IPS DF 6.9 (cell line): ENCODE measurements around the gene ASIC2.
A peak's percentile ranks its signal among the peaks of the same experiment; 100 is the strongest.

Experiments
- DNase-seq: peaks from one replicate; pipeline ENCODE4 v3.0.0-alpha.2; 2013; ENCODE audit warnings: low read depth, low spot score
- H3K27ac ChIP-seq: one replicate; pipeline ENCODE4 v1.5.1; 2013; ENCODE audit warnings: low read length, control low read depth
- H3K27me3 ChIP-seq: 2 replicates; pipeline ENCODE4 v1.6.1; 2013; ENCODE audit warnings: mild to moderate bottlenecking, low read length; ENCODE audit not compliant: control insufficient read depth, insufficient read depth
- H3K36me3 ChIP-seq: 2 replicates; pipeline ENCODE4 v1.6.1; 2013; ENCODE audit warnings: low read length; ENCODE audit not compliant: control insufficient read depth, insufficient read depth
- H3K4me1 ChIP-seq: 2 replicates; pipeline ENCODE4 v1.6.1; 2013; ENCODE audit warnings: low read length; ENCODE audit not compliant: control insufficient read depth, insufficient read depth
- H3K4me3 ChIP-seq: 2 replicates; pipeline ENCODE4 v1.5.1; 2013; ENCODE audit warnings: mild to moderate bottlenecking, low read length
- H3K9me3 ChIP-seq: 2 replicates; pipeline ENCODE4 v1.6.1; 2013; ENCODE audit warnings: low read length, inconsistent platforms; ENCODE audit not compliant: control insufficient read depth, insufficient read depth
- WGBS: extraction: QIAGEN DNeasy Blood & Tissue Kit; methylation state at CpG from one replicate; pipeline ENCODE4 v1.1.7; 2013; ENCODE audit warnings: mixed read lengths, missing lambda C conversion rate; ENCODE audit not compliant: insufficient read length, insufficient coverage; 5-methylcytosine and 5-hydroxymethylcytosine counted together

ASIC2 gene

GRCh38 chr17:33196883-33197282 lies 96.2 kb downstream of the ASIC2 start:
- no peak for DNase-seq
- Histone ChIP-seq H3K4me3 (no peak overlapping the region), H3K36me3 (no peaks in the 10 kb centered on the region), H3K27ac (no peak overlapping the region), H3K4me1 (peaks cover 5% of the 10 kb centered on the region; the same call in 1 of the 2 replicates), H3K9me3 (no peaks in the 10 kb centered on the region), H3K27me3 (peaks cover 37% of the 10 kb centered on the region)
- WGBS, result no CpG with 5 or more reads among the region's 2 CpGs

DNA sequence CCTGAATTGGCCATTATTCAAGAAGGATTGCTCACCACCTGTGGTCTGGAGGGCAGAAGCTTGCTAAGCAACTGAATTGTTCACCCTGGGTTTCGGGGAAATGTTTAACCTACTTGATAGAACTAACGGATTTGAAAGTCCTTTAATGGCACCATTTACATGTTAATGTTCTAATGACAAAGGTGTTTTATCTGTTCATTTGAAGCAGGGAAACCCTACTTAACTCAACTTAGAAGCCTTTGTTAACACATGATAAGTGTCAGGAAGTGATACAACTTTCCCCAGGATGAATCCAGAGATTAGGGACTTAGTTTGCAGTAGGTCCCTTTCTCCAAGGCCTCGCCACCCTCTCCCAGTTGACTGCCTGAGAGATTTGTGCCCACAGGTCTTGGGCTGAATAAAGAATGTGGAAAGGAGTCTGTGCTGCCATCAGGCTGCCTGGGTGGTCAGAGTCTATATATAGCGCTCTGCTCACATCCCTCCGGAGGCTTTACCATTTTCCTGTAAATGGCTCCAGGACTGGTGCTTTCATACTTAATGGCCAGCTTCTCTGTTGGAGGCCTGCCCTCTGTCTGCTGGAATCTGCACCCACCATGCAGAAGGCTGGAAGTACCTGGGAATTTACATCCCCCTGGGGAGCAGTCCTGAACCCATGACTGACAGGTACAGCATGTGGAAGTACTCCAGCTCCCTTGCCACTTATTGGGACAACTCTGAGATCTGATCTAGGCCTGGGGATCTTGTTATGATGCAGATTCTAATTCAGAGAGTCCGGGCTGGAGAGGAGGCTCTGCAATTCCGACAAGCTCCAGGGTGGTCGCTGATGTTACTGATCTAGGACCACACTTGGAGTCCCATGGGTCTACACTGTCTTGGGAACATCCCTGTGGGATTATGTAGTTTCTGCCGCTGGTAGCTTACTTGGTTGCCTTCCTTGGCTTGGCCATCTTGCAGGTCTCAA lies 99.9 kb downstream of the ASIC2 start:
- peak; percentile 29 for DNase-seq
- Histone ChIP-seq H3K27me3 (peaks cover 40% of the 10 kb centered on the region), H3K27ac (no peak overlapping the region), H3K4me1 (peaks cover 5% of the 10 kb centered on the region; the same call in 1 of the 2 replicates), H3K9me3 (no peaks in the 10 kb centered on the region), H3K4me3 (no peak overlapping the region), H3K36me3 (no peaks in the 10 kb centered on the region)
- no CpG with 5 or more reads among the region's 9 CpGs for WGBS

- H3K9me3 ChIP-seq, result no peaks in the 10 kb centered on the region
- H3K27ac ChIP-seq, result no peak overlapping the region
- no peaks in the 10 kb centered on the region for H3K4me1 ChIP-seq
- no peak overlapping the region for H3K4me3 ChIP-seq
- WGBS, result no CpG with 5 or more reads among the region's 4 CpGs
- no peaks in the 10 kb centered on the region for H3K36me3 ChIP-seq
- no peak for DNase-seq
- peaks cover 3% of the 10 kb centered on the region for H3K27me3 ChIP-seq
These were observed 109.5 kb downstream of the ASIC2 start for GRCh38 chr17:33183487-33184026.

GRCh38 chr17:33179151-33179550 lies 113.9 kb downstream of the ASIC2 start:
- H3K36me3 ChIP-seq, result no peaks in the 10 kb centered on the region
- peaks cover under 1% of the 10 kb centered on the region; the same call in 1 of the 2 replicates for H3K27me3 ChIP-seq
- no peaks in the 10 kb centered on the region for H3K9me3 ChIP-seq
- no peaks in the 10 kb centered on the region for H3K4me1 ChIP-seq
- no peak overlapping the region for H3K4me3 ChIP-seq
- H3K27ac ChIP-seq, result no peak overlapping the region
- WGBS, result no CpG with 5 or more reads among the region's 4 CpGs
- DNase-seq, result no peak

GRCh38 chr17:33178681-33179080 lies 114.4 kb downstream of the ASIC2 start:
- Histone ChIP-seq H3K4me3 (no peak overlapping the region), H3K36me3 (no peaks in the 10 kb centered on the region), H3K27ac (no peak overlapping the region), H3K27me3 (no peaks in the 10 kb centered on the region; the same call in 1 of the 2 replicates), H3K4me1 (no peaks in the 10 kb centered on the region), H3K9me3 (no peaks in the 10 kb centered on the region)
- no peak for DNase-seq
- WGBS, result no CpG with 5 or more reads among the region's 3 CpGs

- Histone ChIP-seq H3K36me3 (no peaks in the 10 kb centered on the region), H3K27ac (no peak overlapping the region), H3K4me1 (0 out of 2 replicates have a peak, but pooled peaks cover 2% of the 10 kb centered on the region), H3K9me3 (no peaks in the 10 kb centered on the region), H3K4me3 (no peak overlapping the region), H3K27me3 (no peaks in the 10 kb centered on the region)
- no CpG with 5 or more reads among the region's 8 CpGs for WGBS
- DNase-seq, result no peak
These were observed 117.5 kb downstream of the ASIC2 start for GRCh38 chr17:33175562-33175961.

- Histone ChIP-seq H3K9me3 (no peaks in the 10 kb centered on the region), H3K27ac (no peak overlapping the region), H3K4me3 (no peak overlapping the region), H3K4me1 (0 out of 2 replicates have a peak, but pooled peaks cover 2% of the 10 kb centered on the region), H3K36me3 (no peaks in the 10 kb centered on the region), H3K27me3 (no peaks in the 10 kb centered on the region)
- no peak for DNase-seq
- WGBS, result no CpG with 5 or more reads among the region's 2 CpGs
These were observed 121.2 kb downstream of the ASIC2 start for GRCh38 chr17:33171931-33172330.

DNA sequence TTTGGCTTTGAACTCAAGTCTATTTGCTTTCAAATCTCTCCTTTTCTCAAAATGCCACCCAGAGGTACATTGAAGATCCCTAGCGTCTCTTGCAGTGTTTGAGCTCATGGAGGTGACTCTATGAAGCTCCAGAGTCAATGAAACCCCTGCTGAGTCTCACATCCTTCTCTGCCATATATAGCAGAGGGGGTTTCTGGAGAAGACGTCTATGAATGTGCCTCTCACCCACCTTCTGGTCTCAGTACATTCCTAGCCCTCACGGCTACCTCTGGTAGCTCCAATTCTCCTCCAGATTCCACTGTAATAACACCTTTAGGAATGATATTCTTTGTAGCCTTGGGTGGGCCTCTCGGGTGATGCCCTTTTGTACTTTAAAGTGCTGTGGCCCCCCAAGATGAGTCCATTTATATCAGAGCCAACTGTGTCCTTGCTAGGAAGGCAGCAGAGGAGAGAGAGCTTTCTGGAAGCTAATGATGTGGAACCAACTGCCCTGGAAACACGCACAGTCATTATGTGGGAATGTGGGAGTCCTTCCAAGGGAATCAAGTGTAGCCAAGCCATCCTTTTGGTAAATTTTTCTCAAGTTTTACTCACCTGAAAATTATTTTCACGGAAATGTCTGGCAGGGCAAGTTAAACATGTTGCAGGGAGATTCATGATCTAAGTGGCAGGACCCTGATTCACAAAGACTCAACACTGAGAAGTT lies 123.4 kb downstream of the ASIC2 start:
- no peak for DNase-seq
- Histone ChIP-seq H3K36me3 (no peaks in the 10 kb centered on the region), H3K9me3 (no peaks in the 10 kb centered on the region), H3K27ac (no peak overlapping the region), H3K4me3 (no peak overlapping the region), H3K27me3 (no peaks in the 10 kb centered on the region), H3K4me1 (0 out of 2 replicates have a peak, but pooled peaks cover 2% of the 10 kb centered on the region)
- no CpG with 5 or more reads among the region's 6 CpGs for WGBS

- no peak overlapping the region for H3K4me3 ChIP-seq
- no peaks in the 10 kb centered on the region for H3K36me3 ChIP-seq
- no peaks in the 10 kb centered on the region for H3K9me3 ChIP-seq
- H3K4me1 ChIP-seq, result no peaks in the 10 kb centered on the region
- no peak overlapping the region for H3K27ac ChIP-seq
- WGBS, result no CpG with 5 or more reads among the region's 1 CpG
- H3K27me3 ChIP-seq, result no peaks in the 10 kb centered on the region
- DNase-seq, result no peak
These were observed 125.4 kb downstream of the ASIC2 start for GRCh38 chr17:33167736-33168135.

- no CpG with 5 or more reads among the region's 5 CpGs for WGBS
- no peaks in the 10 kb centered on the region for H3K27me3 ChIP-seq
- DNase-seq, result no peak
- no peak overlapping the region for H3K4me3 ChIP-seq
- no peaks in the 10 kb centered on the region for H3K9me3 ChIP-seq
- no peak overlapping the region for H3K27ac ChIP-seq
- H3K36me3 ChIP-seq, result no peaks in the 10 kb centered on the region
- H3K4me1 ChIP-seq, result no peaks in the 10 kb centered on the region
These were observed 126.6 kb downstream of the ASIC2 start for GRCh38 chr17:33166472-33166871.
